MCF 10A (cell line): ENCODE data around the gene LIPA. TPM values are rescaled to one million over a fixed set of nuclear protein-coding genes. Genes with fewer than 3 reads are reported as not detected.
A peak's percentile ranks its signal among the peaks of the same experiment; 100 is the strongest.

Source experiments
- BruUV-seq: library from RNA; stranded (reverse); fragments of 400-500 nt; replicated peaks from 2 replicates; lab custom pipeline; 2021; lab: Mats Ljungman, UMichigan
- CTCF ChIA-PET: fragments of 300-600 bp; sonication (Branson Sonifier 250); formaldehyde crosslinking; extraction: SDS; loops from one replicate; lab custom pipeline; 2021; ENCODE audit warnings: antibody characterized with exemption, inconsistent platforms; lab: Yijun Ruan, JAX
- POLR2A ChIA-PET: fragments of 300-600, 350-650 bp; sonication (Branson Sonifier 250); formaldehyde crosslinking; extraction: SDS; loops from one replicate; lab custom pipeline; 2020; ENCODE audit warnings: antibody characterized with exemption, inconsistent platforms; lab: Yijun Ruan, JAX
- DNase-seq: peaks from one replicate; pipeline ENCODE4 v3.0.0-alpha.2; 2018; ENCODE audit not compliant: unreplicated experiment
- H3K27ac Mint-ChIP-seq: one replicate; pipeline ENCODE4 v1.8.0; 2022; ENCODE audit warnings: mild to moderate bottlenecking, low read depth, mixed read lengths; ENCODE audit not compliant: unreplicated experiment
- H3K27me3 Mint-ChIP-seq: one replicate; pipeline ENCODE4 v1.8.0; 2022; ENCODE audit warnings: mixed read lengths; ENCODE audit not compliant: insufficient read depth, unreplicated experiment
- H3K36me3 Mint-ChIP-seq: one replicate; pipeline ENCODE4 v1.8.0; 2022; ENCODE audit warnings: mild to moderate bottlenecking, moderate library complexity, mixed read lengths; ENCODE audit not compliant: insufficient read depth, unreplicated experiment
- H3K4me1 Mint-ChIP-seq: one replicate; pipeline ENCODE4 v1.8.0; 2022; ENCODE audit warnings: mixed read lengths; ENCODE audit not compliant: insufficient read depth, unreplicated experiment
- H3K4me3 Mint-ChIP-seq: one replicate; pipeline ENCODE4 v1.8.0; 2022; ENCODE audit warnings: mild to moderate bottlenecking, moderate library complexity, mixed read lengths; ENCODE audit not compliant: unreplicated experiment
- H3K9me3 Mint-ChIP-seq: one replicate; pipeline ENCODE4 v1.8.0; 2022; ENCODE audit warnings: mixed read lengths; ENCODE audit not compliant: unreplicated experiment
- intact Hi-C: fragments of 100-400 bp; cut with micrococcal nuclease; formaldehyde crosslinking; loops from 2 replicates; pipeline ENCODE4 v1.14.1; 2022
- total RNA-seq: library from RNA; stranded (reverse); gene quantifications from 2 replicates; pipeline ENCODE4 v1.2.3, GENCODE V29; 2022
- TF ChIP-seq, protein P1 (sequence below): fragments of 200-600 bp; IDR thresholded peaks from one replicate; pipeline ENCODE4 v1.8.0; 2022; ENCODE audit warnings: antibody characterized with exemption, mild to moderate bottlenecking; ENCODE audit not compliant: unreplicated experiment

Gene LIPA
- total RNA-seq, 1 experiment from 2014 or later: 22.3 TPM

DNA sequence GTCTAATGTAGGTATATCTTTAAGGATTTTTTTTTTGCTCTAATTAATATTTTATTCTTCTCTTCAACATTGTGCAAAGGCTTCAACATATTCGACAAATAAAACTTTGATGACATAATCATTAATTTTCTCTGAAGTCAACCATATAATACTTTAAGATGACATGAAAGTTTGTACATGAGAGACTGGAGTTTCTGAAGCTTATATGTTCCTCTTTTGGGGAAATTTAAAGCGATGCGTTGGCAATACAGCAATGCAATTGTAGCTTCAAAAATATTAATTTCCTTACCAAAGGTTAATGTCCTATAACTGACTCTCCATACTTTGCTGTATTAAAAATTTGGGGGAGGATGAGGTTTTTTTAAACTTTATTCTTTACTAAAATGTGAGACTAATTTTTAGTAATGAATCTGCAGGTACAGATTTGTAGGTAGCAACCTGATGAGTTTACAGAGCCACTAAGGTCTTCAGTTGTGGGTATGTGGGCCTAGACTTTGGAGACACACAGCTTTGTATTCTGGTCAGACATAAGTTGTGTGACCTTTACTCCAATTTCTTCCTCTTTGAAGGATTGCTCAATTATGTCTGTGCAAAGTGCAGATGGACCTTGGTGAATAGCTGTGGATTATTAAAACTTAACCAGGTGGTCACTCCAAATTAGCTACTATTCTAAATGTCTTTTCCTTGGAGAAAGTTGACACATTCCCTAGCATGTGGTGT lies 18.0 kb upstream of the LIPA start:
- ChIA-PET CTCF (interaction anchor here (2.7 kb wide), 1 partner anchor 100 kb away, joined by 12 read pairs; no protein-coding TSS in a partner anchor), POLR2A (interaction anchor here (0.7 to 1.1 kb wide), 5 partner anchors 32 to 1076 kb away, joined by 3 to 6 read pairs (median 4); partner anchors contain the start of genes IFIT1 and IFIT3)
- no peaks in the 10 kb centered on the region for H3K4me1 Mint-ChIP-seq
- BruUV-seq: no TSS peak
- H3K9me3 Mint-ChIP-seq: no peaks in the 10 kb centered on the region
- intact Hi-C loops: no loop called here
- H3K36me3 Mint-ChIP-seq: no peaks in the 10 kb centered on the region
- TF ChIP-seq, protein P1, sequence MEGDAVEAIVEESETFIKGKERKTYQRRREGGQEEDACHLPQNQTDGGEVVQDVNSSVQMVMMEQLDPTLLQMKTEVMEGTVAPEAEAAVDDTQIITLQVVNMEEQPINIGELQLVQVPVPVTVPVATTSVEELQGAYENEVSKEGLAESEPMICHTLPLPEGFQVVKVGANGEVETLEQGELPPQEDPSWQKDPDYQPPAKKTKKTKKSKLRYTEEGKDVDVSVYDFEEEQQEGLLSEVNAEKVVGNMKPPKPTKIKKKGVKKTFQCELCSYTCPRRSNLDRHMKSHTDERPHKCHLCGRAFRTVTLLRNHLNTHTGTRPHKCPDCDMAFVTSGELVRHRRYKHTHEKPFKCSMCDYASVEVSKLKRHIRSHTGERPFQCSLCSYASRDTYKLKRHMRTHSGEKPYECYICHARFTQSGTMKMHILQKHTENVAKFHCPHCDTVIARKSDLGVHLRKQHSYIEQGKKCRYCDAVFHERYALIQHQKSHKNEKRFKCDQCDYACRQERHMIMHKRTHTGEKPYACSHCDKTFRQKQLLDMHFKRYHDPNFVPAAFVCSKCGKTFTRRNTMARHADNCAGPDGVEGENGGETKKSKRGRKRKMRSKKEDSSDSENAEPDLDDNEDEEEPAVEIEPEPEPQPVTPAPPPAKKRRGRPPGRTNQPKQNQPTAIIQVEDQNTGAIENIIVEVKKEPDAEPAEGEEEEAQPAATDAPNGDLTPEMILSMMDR: no peak
- no peak for DNase-seq
- no peak overlapping the region for H3K4me3 Mint-ChIP-seq
- no peaks in the 10 kb centered on the region for H3K27me3 Mint-ChIP-seq
- no peak overlapping the region for H3K27ac Mint-ChIP-seq

DNA sequence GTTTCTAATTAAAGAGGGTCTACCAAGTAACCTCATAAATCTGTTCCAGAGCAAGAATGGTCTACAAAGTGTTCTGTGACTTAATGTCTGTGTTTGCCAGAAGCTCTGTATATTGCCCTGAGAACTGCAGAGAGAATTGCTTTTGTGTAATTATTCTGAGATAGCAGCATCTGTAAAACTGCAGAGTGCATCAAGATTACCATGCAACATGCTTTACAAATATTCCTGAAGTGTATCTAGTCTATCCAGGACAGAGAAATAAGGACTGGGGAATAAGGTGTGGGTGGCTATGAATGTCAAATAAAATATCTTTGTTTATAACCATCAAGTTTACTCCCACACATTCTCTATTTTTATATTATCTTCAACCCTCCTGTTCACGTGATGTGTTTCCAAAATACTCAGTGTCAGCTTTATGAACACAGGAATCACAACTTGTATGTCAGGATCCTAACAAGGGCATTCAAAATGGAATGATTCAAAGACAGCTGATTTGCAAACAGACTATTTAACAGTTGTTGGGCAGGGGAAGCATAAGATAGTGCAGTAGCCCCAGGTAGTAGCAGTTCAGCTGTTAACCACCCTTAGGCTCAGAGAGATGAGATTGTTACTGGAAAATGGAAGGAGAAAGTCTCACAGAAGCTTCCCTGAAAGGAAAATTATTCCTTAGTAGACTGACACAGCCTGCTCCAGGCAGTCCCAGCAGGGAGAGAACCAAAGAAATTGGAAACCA lies 15.3 kb upstream of the LIPA start:
- no peaks in the 10 kb centered on the region for H3K27me3 Mint-ChIP-seq
- BruUV-seq: no TSS peak
- peaks cover 17% of the 10 kb centered on the region for H3K4me1 Mint-ChIP-seq
- no peaks in the 10 kb centered on the region for H3K9me3 Mint-ChIP-seq
- no peak overlapping the region for H3K4me3 Mint-ChIP-seq
- no peak overlapping the region for H3K27ac Mint-ChIP-seq
- H3K36me3 Mint-ChIP-seq: no peaks in the 10 kb centered on the region
- CTCF ChIA-PET: no interaction called here
- POLR2A ChIA-PET: no interaction called here
- TF ChIP-seq, protein P1: no peak
- intact Hi-C loops: no loop called here
- no peak for DNase-seq

DNA sequence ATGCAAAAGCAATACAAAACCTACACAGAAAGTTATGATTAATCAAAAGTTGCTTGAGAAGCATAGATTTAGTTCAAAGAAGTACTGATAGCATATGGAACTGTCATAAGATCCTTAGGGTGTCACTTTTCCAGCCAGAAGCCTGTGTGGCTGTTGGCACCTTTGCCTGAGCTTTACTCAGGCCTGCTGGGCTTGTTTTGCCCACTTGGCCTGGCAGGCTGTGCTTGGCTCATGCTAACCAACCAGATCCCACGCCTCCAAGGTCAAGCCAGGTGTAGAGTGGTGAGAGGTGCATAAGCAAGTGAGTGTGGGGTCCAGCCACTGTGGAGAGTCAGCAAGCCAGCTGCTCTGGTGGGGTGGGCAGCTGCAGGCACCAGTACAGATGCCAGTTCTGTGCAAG lies 12.0 kb upstream of the LIPA start:
- no peak for DNase-seq
- no TSS peak for BruUV-seq
- CTCF ChIA-PET: interaction anchor here (0.8 to 1.6 kb wide), 4 partner anchors 8 to 129 kb away, joined by 4 to 7 read pairs (median 4); partner anchors contain the start of gene IFIT1
- POLR2A ChIA-PET: interaction anchor here (1.2 kb wide), 1 partner anchor 15 kb away, joined by 4 read pairs; no protein-coding TSS in a partner anchor
- Mint-ChIP-seq H3K4me3 (no peak overlapping the region), H3K4me1 (peaks cover 27% of the 10 kb centered on the region), H3K27ac (peak overlapping the region; percentile 70), H3K27me3 (no peaks in the 10 kb centered on the region), H3K36me3 (no peaks in the 10 kb centered on the region), H3K9me3 (no peaks in the 10 kb centered on the region)
- intact Hi-C loops: no loop called here
- TF ChIP-seq, protein P1: no peak

DNA sequence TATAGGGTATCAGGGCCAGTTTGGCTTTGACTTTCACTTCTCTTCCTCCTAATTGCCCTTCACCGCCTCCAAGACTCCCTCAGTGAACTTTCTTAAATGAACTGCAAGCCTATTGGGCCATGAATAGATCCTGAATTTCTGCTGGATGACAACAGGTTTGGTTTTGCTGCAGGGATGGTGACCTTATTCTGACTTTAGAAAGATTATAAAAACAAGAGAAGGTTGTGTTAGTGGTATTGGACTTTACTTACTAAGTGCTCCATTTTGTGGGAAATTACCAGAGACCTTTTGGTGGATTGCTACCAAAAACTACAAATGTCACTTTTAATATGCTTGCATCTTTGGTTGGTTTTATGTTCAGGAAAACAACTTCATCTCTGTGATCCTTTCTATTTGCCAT lies 11.5 kb upstream of the LIPA start:
- Mint-ChIP-seq H3K36me3 (no peaks in the 10 kb centered on the region), H3K4me3 (no peak overlapping the region), H3K27me3 (no peaks in the 10 kb centered on the region), H3K27ac (peak overlapping the region; percentile 70), H3K9me3 (no peaks in the 10 kb centered on the region), H3K4me1 (peaks cover 27% of the 10 kb centered on the region)
- intact Hi-C loops: no loop called here
- DNase-seq: no peak
- POLR2A ChIA-PET: interaction anchor here (0.7 to 1.3 kb wide), 2 partner anchors 36 to 169 kb away, joined by 3 to 4 read pairs; no protein-coding TSS in a partner anchor
- CTCF ChIA-PET: interaction anchor here (1.1 to 1.6 kb wide), 2 partner anchors 8 to 13 kb away, joined by 3 to 5 read pairs; no protein-coding TSS in a partner anchor
- TF ChIP-seq, protein P1: no peak
- no TSS peak for BruUV-seq
